ENCODE measurements around the gene CST8. TPM values are rescaled to one million over a fixed set of nuclear protein-coding genes. Genes with fewer than 3 reads are reported as not detected.

Gene CST8
- total and polyA plus RNA-seq, 2 experiments from 2014 or later: not detected

GRCh38 chr20:23456409-23456808, 34.5 kb upstream of the CST8 start:
- Histone ChIP-seq H4K20me1 (replicated peaks; ENCODE audit: insufficient read depth) (no peaks in the 10 kb centered on the region), H3K27ac (ENCODE audit: low read depth) (no peak overlapping the region), H3K4me1 (ENCODE audit: insufficient read depth) (peaks cover 13% of the 10 kb centered on the region), H3K36me3 (ENCODE audit: insufficient read depth) (no peaks in the 10 kb centered on the region), H2AFZ (0 out of 2 replicates have a peak overlapping the region, but pooled peaks have one; percentile 47), H3F3A (replicated peaks; ENCODE audit: low read depth) (no peaks in the 10 kb centered on the region), H3K4me3 (no peak overlapping the region), H3K4me2 (no peak overlapping the region), H3K79me2 (replicated peaks; ENCODE audit: insufficient read depth) (no peaks in the 10 kb centered on the region), H3K9me2 (ENCODE audit: insufficient read depth) (peaks cover 4% of the 10 kb centered on the region; the same call in 1 of the 2 replicates), H3K27me3 (ENCODE audit: insufficient read depth) (no peaks in the 10 kb centered on the region)
- Mint-ChIP-seq H3K9me3 (peaks cover 13% of the 10 kb centered on the region; the same call in 2 of the 3 replicates), H3K4me3 (no peak overlapping the region), H3K27me3 (ENCODE audit: insufficient read depth, low read depth, poor library complexity) (peaks cover 14% of the 10 kb centered on the region), H3K27ac (no peak overlapping the region), H3K4me1 (peaks cover 21% of the 10 kb centered on the region), H3K36me3 (ENCODE audit: low read depth) (peaks cover 7% of the 10 kb centered on the region; the same call in 2 of the 3 replicates)
- ATAC-seq (no peak), DNase-seq (ENCODE audit: low spot score) (peak; percentile 7)
- TF ChIP-seq EZH2phosphoT487 (IDR thresholded peaks at IDR 0.05; ENCODE audit: unreplicated experiment): no peak
- no peak for TF ChIP-seq JUNB (IDR thresholded peaks at IDR 0.05; ENCODE audit: unreplicated experiment)
- TF ChIP-seq ZNF462 (CRISPR knock-in tag; IDR thresholded peaks at IDR 0.05): no peak
- TF ChIP-seq REST (IDR thresholded peaks at IDR 0.05; ENCODE audit: unreplicated experiment): no peak
- no peak for TF ChIP-seq CREB1 (CRISPR knock-in tag; IDR thresholded peaks at IDR 0.05; ENCODE audit: low read depth)
- TF ChIP-seq POLR2AphosphoS5 (IDR thresholded peaks at IDR 0.05; ENCODE audit: low read depth): no peak
- no peak for TF ChIP-seq EZH2 (IDR thresholded peaks at IDR 0.05; ENCODE audit: low read depth, unreplicated experiment)
- TF ChIP-seq NANOG (IDR thresholded peaks at IDR 0.05; ENCODE audit: borderline replicate concordance): no peak
- no peak for TF ChIP-seq CTCF (conservative IDR thresholded peaks at IDR 0.05; ENCODE audit: low read depth in 2 of 2)
- no peak for TF ChIP-seq ETS1 (IDR thresholded peaks at IDR 0.05)
- TF ChIP-seq STAT1 (IDR thresholded peaks at IDR 0.05; ENCODE audit: unreplicated experiment): no peak

Measured in GM23338 (cell line).